Stimulated activated CD8-positive, alpha-beta memory T cell treated with anti-CD3 and anti-CD28 coated beads, Interleukin-7, amount 100 ng/mL, for 4 hours (primary cell): ENCODE results near the gene PCSK4.
"Not testable (repeated sequence)": the region's sequence is repeated elsewhere in the genome, so short reads cannot be mapped to it uniquely, and the experiment has no call there.

ENCODE experiments used
- DNase-seq, 2 donors: peaks; one replicate each; pipeline ENCODE4 v3.0.0-alpha.2; 2020; ENCODE audit warnings: low read depth in 2 of 2

PCSK4 gene

GRCh38 chr19:1487576-1488281 is 2.4 kb downstream of the PCSK4 start:
- no peak for DNase-seq

DNA sequence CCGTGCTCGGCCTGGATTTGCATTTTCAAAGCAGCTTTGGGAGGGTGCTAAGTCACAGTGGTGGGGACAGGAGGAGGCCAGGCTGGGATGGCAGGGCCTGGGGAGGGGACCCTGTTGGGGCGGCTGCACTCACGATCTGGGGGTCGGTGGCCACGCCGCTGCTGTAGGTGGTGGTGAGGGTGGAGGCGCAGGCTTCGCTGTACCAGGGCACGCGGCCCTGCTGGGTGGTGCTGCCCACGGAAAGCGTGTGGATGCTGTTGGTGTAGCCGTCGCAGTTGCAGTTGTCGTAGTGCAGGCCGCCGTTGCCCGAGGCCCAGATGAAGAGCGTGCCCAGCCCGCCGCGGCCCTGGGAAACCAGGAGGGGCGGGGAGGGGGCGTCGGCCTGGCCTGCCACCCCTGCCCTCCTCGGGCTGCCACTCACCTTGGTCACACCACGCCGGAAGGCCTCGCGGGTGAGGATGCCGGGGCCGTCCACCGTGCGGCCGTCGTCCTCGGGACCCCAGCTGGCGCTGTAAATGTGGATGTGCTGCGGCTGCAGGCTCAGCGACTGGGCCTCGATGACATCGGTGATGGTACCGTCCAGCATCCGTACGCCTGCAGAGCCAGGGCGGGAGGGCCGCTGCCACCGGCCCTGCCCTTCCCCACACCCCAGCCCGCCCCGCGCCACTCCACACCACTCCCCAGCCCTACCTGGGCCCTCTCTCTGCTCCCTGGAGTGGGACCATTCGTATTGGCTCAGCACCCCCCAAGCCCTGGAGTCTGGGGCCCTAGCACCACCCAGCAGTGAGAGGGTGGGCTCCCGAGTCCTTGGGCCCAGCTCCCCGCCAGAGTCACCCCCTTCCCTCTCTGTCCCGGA is 3.2 kb downstream of the PCSK4 start:
- DNase-seq = no peak

DNA sequence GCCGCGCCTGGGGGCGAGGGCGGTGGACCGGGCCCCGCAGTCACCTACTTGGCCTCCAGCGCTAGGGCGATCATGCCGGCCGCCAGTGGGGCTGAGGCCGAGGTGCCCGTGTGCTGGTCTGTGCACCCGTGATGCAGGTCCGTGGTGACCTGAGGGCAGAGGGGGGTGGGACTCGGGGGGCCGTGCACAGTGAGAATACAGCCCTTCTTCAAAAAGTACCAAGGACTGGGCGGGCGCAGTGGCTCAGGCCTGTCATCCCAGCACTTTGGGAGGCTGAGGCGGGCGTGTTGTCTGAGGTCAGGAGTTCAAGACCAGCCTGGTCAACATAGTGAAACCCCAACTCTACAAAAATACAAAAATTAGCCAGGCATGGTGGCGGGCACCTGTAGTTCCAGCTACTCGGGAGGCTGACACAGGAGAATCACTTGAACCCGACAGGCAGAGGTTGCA is 6.1 kb downstream of the PCSK4 start:
- no peak for DNase-seq

GRCh38 chr19:1483131-1483978 is 6.8 kb downstream of the PCSK4 start:
- no peak for DNase-seq

DNA sequence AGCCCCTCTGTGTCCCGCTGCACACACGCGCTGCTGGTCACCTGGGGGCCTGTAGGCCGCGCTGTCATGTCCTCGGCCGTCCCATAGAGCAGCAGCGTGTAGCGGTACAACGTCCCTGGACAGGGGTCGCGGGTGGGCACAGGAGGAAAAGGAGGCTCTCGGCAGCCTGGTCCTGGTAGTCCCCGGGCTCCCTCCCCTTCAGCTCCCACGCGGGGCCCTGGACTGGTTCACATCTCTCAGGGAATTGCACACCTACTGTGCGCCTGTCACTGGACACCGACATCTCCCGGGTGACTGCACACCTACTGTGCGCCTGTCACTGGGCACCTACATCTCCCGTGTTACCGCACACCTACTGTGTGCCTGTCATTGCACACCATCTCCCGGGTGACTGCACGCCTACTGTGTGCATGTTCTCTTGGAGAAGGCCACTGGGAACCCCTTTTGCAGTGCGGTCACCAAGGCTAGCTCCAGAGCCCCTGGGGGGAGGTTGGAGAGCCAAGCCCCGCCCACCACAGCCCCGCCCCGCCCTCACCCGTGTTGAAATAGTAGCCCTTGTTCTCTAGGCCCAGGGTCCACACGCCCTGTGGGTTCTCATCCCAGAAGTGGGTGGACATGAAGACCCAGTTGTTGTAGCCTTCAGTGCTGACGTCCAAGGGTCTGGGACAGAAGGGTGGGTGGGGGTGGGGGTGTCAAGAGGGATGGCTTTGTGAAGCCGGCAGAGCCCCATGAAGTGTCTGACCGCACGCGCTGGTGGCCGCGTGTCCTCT is 7.6 kb downstream of the PCSK4 start:
- DNase-seq = no peak

GRCh38 chr19:1481893-1482360 is 8.2 kb downstream of the PCSK4 start:
- no peak for DNase-seq

DNA sequence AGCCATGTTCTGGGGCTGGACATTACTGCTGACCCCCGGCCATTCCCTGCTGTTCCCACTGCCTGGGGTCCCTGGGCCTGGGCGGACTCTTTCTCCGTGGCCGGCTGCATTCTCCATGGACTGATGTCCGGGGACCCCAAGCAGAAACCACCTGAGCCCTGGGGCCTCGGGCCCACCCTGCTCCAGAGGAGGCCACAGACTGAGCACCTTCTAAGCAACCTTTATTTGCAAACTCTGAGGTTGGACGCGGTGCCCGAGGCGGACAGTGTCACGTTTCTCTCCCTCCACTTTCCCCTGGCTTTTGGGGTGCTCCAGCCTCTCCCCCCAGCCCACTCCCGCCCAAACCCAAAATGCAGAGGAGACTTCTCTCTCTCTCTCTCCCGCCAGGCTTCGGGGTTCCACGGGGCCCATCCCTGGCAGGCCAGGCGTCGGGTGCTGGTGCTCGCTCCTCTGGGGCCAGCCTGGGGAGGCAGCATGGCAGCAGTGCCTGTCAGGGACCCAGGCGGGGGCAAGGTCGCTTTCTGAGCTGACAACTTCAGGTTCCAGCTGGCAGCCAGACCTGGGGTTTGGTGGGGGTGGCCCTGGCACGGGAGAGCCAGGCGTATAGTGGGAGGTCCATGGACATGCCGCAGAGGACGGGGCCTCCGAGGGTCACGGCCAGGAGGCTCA is 8.8 kb downstream of the PCSK4 start:
- no peak for DNase-seq

GRCh38 chr19:1478934-1479707 is 11.0 kb downstream of the PCSK4 start, which contains the start of gene C19orf25:
TSS of gene C19orf25 (minus strand) at chr19:1479215. CDS start at chr19:1478903, 312 bp downstream.
- peak; percentile 85 to 90 for DNase-seq

- not testable (repeated sequence) for DNase-seq
Measured at GRCh38 chr19:1477056-1477455, 13.1 kb downstream of the PCSK4 start.

DNA sequence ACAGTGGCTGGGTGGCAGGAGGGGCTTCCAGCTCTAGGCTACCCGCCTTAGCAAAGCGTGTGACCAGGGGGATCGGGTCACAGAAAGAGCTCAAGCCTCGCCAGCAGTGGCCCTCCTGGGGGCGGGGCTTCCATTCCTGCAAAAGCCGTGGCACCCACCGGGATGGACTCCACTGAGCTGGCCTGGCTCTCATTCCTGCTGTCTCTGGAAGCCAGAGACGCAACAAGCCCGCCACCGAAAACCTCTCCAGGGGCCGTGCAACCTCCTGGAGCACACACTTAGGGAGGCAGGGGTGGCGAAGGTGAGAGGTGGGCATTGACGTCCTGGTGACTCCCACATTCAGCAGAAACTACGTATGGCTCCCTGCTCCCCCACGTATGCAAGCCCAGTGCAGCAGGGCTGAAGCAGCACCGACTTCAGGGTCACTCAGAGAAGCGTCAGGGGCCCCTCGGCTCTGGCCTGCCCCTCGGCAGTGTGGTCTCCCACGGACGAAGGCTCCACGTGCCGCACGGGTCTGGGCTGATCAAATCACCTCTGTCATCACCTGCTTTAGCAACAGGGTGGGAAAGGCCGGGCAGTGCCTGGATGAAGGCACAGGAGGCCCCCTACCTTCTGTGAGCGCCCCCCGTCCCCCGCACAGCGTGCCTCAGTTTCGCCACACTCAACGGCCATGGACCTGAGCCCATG is 14.3 kb downstream of the PCSK4 start:
- DNase-seq = no peak

GRCh38 chr19:1474765-1475351 is 15.3 kb downstream of the PCSK4 start:
- DNase-seq = no peak

DNA sequence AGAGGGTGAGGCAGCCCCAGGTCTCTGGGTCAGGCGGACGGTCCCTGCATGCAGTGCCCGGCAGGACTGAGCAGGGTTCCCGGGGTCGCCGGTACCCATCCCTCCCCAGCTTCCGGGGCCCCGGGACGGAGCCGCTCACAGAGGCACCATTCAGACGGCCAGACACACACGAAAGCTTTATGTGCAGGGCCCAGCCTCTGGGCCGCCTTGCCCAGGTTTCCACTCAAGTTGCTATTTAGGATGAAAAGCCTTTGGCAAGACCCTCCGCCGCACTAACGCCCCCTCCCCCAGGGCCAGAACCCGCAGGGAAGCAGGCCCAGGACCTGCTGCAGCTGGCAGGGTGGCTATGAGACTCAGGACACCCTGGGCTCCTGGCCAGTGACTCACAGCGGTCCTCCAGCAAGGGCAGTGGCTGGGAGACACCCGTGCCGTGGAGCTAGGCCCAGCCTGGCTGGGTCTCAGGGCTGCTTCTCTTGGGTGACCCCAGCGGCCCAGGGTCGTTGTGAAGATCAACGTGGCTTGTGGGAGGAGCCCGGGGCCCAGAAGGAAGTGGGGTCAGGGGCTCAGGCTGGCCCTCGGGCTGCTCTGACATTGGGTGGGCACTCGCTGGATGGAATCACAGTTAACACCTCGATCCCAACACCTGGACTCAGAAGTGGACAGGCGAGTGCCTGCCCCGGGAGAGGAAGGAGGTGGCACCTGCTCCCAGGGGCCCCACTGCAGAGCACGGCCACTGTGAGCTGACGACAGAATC is 16.0 kb downstream of the PCSK4 start:
- DNase-seq = no peak

- no peak for DNase-seq
Measured at GRCh38 chr19:1473085-1473851, 16.9 kb downstream of the PCSK4 start.

- no peak for DNase-seq
Measured at GRCh38 chr19:1472231-1473084, 17.7 kb downstream of the PCSK4 start.

- DNase-seq = no peak
Measured at GRCh38 chr19:1471515-1472160, 18.5 kb downstream of the PCSK4 start.

DNA sequence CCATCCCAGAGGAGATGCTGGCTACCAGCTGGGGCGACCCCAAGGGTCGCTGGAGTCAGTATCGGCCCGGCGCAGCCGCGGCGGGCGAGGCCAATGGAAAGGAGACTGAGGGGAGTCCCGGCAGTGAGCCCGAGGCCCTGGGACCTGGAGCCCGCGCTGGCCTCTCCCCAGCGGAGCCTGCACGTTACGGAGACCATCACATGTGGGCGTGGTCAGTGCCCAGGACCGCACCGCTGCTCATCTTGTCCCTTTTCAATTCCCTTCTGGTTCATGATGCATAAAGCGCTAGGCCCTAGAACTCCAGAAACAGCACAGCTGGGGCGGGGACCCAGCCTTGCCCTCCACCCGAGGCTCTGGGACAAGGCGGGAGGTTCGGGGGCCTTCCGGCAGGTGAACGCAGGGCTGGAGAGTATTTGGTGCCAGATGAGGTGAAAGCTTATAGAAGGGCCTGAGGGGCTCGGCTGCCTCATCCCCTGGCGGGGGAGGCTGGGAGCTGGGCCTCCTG is 19.1 kb downstream of the PCSK4 start:
- no peak for DNase-seq
